Psoas muscle (tissue), 8 donors: ENCODE data around the gene BANK1. TPM values are rescaled to one million over a fixed set of nuclear protein-coding genes. Genes with fewer than 3 reads are reported as not detected.

Experiments used
- ATAC-seq, 4 donors: fragments of 200-7000 bp; cut with Tn5 transposase; one replicate each; pipeline ENCODE4 v1.9.1; 2020; ENCODE audit warnings: moderate library complexity in 3 of 4, mild to moderate bottlenecking in 2 of 4
- DNase-seq, 2 donors: peaks; one replicate each; pipeline ENCODE4 v3.0.0-alpha.2; 2020
- H3K27ac ChIP-seq: fragments of 200-600 bp; one replicate; pipeline ENCODE4 v1.8.0; 2022
- H3K27me3 ChIP-seq, 3 donors: fragments of 200-600 bp in 1 of 3; one replicate each; pipeline versions ENCODE4 v1.6.1 to v1.8.0; 2013 to 2022; ENCODE audit warnings: low read length in 2 of 3, mild to moderate bottlenecking in 2 of 3, moderate library complexity in 1 of 3; ENCODE audit not compliant: insufficient read depth in 3 of 3
- H3K36me3 ChIP-seq, 2 donors: fragments of 200-600 bp in 1 of 2; one replicate each; pipeline versions ENCODE4 v1.6.1 to v1.8.0; 2013 to 2022; ENCODE audit warnings: low read depth in 1 of 2, mild to moderate bottlenecking in 1 of 2, moderate library complexity in 1 of 2; ENCODE audit not compliant: insufficient read depth in 1 of 2
- H3K4me1 ChIP-seq: fragments of 200-600 bp; one replicate; pipeline ENCODE4 v1.8.0; 2022
- H3K4me3 ChIP-seq: fragments of 200-600 bp; one replicate; pipeline ENCODE4 v1.8.0; 2022; ENCODE audit warnings: mild to moderate bottlenecking
- H3K9me3 ChIP-seq: fragments of 200-600 bp; one replicate; pipeline ENCODE4 v1.8.0; 2022
- WGBS, 3 donors: extraction: QIAGEN DNeasy Blood & Tissue Kit; methylation state at CpG; one replicate each; pipeline versions ENCODE4 v1.1.6 to v1.1.7; 2013; 5-methylcytosine and 5-hydroxymethylcytosine counted together
- intact Hi-C, 2 donors: fragments of 100-400 bp; cut with DNase I; formaldehyde crosslinking; loops; one replicate each; pipeline versions ENCODE4 v1.11.0 to v1.14.2; 2022
- polyA plus RNA-seq, 3 donors: library from polyadenylated mRNA; stranded (reverse); fragments of 200-250 nt; gene quantifications; one replicate each; pipeline ENCODE4 v1.2.3, GENCODE V29; 2013
- total RNA-seq, 4 donors: library from RNA; stranded (reverse); fragmentation: NEBNext Ultra II Directional in 2 of 4; extraction: Animal tissue kit (Norgen Biotek cat#: 25700) in 2 of 4; gene quantifications; one replicate each; pipeline versions ENCODE4 v1.2.1 to v1.2.4, GENCODE V29; 2021 to 2023
- TF ChIP-seq, protein P1 (sequence below): fragments of 200-600 bp; IDR thresholded peaks from one replicate; pipeline ENCODE4 v1.8.0; 2022; ENCODE audit warnings: antibody characterized with exemption
- donor health status: healthy with polysubstance abuse.
- donor health status: DM: no; HTN: no; CAD: no; lungs with moderate emphysema.
- donor health status: Bipolar disorder and iron deficiency.
- donor health status: healthy.
- donor health status: DM: yes; HTN: yes; CAD: no.
- donor health status: DM: no; HTN: no; CAD: no.
- donor health status: DM: no; HTN: no; CAD: no.
- donor health status: DM: yes; HTN: yes; CAD: no.

BANK1 gene
- total and polyA plus RNA-seq, 7 donors, result 0.07 to 0.55 (median 0.17) TPM

DNA sequence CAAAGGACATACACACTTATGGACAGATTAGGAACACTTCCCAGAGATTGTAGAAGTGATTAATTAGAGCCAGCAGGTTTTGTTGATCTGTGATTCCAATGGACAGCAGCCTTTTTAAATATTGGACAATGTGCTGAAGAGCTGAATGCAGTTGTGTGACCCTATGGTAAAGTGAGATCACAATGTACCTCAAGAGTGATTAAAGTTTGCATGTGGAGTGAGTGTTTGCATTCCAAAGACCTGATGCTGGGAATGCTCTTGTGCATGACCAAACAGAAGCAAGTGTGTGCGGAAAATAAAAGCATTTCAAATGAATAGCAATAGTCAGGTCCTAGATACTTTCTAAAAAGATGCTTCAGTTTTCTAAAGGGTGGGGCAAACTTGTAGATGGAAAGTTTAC lies 154.1 kb downstream of the BANK1 start:
- ATAC-seq (no peak), DNase-seq (no peak)
- no peak overlapping the region for H3K4me3 ChIP-seq
- no peak overlapping the region for H3K27ac ChIP-seq
- intact Hi-C loops, result no loop called here
- no peaks in the 10 kb centered on the region for H3K36me3 ChIP-seq
- H3K9me3 ChIP-seq, result no peaks in the 10 kb centered on the region
- no peaks in the 10 kb centered on the region for H3K4me1 ChIP-seq
- no peaks in the 10 kb centered on the region for H3K27me3 ChIP-seq
- WGBS, 3 donors, result 81 to 86% (median 82%) methylated on average over 1 of the region's 1 CpG
- TF ChIP-seq, protein P1, sequence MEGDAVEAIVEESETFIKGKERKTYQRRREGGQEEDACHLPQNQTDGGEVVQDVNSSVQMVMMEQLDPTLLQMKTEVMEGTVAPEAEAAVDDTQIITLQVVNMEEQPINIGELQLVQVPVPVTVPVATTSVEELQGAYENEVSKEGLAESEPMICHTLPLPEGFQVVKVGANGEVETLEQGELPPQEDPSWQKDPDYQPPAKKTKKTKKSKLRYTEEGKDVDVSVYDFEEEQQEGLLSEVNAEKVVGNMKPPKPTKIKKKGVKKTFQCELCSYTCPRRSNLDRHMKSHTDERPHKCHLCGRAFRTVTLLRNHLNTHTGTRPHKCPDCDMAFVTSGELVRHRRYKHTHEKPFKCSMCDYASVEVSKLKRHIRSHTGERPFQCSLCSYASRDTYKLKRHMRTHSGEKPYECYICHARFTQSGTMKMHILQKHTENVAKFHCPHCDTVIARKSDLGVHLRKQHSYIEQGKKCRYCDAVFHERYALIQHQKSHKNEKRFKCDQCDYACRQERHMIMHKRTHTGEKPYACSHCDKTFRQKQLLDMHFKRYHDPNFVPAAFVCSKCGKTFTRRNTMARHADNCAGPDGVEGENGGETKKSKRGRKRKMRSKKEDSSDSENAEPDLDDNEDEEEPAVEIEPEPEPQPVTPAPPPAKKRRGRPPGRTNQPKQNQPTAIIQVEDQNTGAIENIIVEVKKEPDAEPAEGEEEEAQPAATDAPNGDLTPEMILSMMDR, result no peak

DNA sequence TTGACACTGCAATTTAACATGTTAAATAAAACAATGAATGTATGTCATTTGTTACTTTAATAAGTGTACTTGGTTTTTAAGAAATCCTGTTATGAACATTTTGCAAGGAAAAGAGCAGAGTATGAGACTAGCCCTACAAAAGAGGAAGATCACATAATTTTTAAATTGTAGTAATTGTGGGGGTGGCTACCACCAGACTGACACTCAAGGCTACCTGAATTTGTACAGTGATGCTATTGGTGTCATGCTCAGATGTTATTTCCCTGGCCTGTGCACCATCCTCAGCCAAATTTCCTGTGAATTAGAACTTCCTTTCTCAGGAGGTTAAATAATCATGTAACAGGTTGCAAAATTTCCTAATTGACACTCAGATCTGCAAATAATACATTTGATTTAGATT lies 157.5 kb downstream of the BANK1 start:
- no peaks in the 10 kb centered on the region for H3K9me3 ChIP-seq
- no peaks in the 10 kb centered on the region for H3K4me1 ChIP-seq
- no peaks in the 10 kb centered on the region for H3K27me3 ChIP-seq
- TF ChIP-seq, protein P1, result no peak
- DNase-seq (no peak), ATAC-seq (no peak)
- H3K36me3 ChIP-seq, result no peaks in the 10 kb centered on the region
- no peak overlapping the region for H3K27ac ChIP-seq
- H3K4me3 ChIP-seq, result no peak overlapping the region
- intact Hi-C loops, result no loop called here

DNA sequence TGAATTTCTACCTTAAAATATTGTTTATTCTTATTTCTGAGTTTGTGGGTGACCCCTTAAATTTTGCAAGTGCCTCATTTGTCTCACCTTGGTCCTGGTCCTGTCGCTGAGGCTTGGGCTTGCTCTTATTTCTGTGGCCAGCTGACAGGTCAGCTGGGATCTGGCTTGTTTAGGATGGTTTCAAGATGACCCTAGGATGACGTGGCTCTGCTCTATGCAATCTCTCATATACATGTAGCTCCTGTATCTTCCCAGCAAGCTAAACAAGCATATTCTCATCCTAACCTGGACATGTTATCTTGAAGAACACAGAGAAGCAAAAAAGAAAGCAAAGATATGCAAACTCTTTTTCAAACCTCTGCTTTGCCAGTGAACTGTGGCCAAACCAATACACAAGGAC lies 158.4 kb downstream of the BANK1 start:
- no peaks in the 10 kb centered on the region for H3K4me1 ChIP-seq
- ATAC-seq, result no peak
- H3K27ac ChIP-seq, result no peak overlapping the region
- intact Hi-C loops, result no loop called here
- H3K9me3 ChIP-seq, result no peaks in the 10 kb centered on the region
- TF ChIP-seq, protein P1, result no peak
- DNase-seq, result no peak
- no peaks in the 10 kb centered on the region for H3K36me3 ChIP-seq
- no peak overlapping the region for H3K4me3 ChIP-seq
- 76 to 94% (median 79%) methylated on average over 2 of the region's 2 CpGs for WGBS, 3 donors
- no peaks in the 10 kb centered on the region for H3K27me3 ChIP-seq

DNA sequence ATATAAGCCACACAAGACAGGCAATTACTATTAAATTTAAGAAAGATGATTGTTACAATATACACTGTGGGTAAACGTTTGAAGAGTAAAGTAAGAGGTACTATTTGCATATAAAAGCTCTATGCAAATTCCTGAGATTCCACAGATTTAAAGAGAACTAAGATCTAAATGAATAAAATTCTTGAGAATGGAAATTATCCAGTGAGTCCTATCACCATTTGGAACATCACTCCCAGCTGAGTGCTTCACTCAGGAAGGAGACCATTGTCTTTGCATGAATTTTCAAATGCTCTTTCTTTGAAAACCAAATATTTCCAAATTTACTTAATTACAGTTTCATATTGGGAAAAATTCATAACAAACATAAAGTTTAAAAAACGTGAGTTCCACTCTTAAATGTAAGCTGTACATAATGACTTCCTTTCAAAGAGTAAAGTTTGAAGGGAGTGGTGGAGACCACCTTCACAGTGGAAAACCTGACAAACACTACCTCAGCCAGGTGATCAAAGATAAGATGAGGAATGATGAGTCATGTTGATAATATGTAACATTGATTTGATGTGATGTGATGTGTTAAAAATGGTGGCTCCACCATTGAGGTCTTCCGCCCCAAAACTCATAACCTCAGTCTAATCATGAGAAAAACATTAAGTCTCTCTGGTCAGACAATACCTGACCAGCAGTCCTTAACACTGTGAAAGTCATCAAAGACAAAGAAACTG lies 159.9 kb downstream of the BANK1 start:
- DNase-seq (no peak), ATAC-seq (no peak)
- Histone ChIP-seq H3K27me3 (no peaks in the 10 kb centered on the region), H3K4me1 (no peaks in the 10 kb centered on the region), H3K4me3 (no peak overlapping the region), H3K36me3 (no peaks in the 10 kb centered on the region), H3K9me3 (no peaks in the 10 kb centered on the region), H3K27ac (no peak overlapping the region)
- intact Hi-C loops, result no loop called here
- WGBS, 3 donors, result 66 to 82% (median 72%) methylated on average over 3 of the region's 3 CpGs
- TF ChIP-seq, protein P1, result no peak

DNA sequence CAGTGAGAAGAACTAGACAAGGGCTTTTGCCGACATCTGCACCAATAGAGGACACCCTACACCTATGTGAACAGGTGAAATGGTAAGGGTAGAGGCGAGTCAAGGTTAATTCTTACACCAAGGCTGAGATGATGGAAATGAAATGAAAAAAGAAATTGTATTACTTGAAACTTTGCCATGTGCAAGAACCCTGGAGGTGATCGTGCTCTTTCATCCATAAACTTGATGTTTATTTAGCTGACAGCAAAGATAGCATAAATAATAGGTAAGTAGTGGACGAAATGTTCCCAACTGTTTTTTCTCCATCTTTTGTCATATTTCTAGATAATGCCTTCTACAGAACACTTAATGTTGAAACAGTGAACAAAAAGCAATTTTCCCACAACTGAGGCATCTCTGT lies 162.5 kb downstream of the BANK1 start:
- 75 to 87% (median 79%) methylated on average over 4 of the region's 4 CpGs for WGBS, 3 donors
- Histone ChIP-seq H3K27me3 (no peaks in the 10 kb centered on the region), H3K9me3 (no peaks in the 10 kb centered on the region), H3K4me3 (no peak overlapping the region), H3K27ac (no peak overlapping the region), H3K36me3 (no peaks in the 10 kb centered on the region), H3K4me1 (no peaks in the 10 kb centered on the region)
- DNase-seq (no peak), ATAC-seq (no peak)
- intact Hi-C loops, result no loop called here
- TF ChIP-seq, protein P1, result no peak
